IPS DF 6.9 (cell line): Measurements from ENCODE around the gene FAM229B.

Source experiments
- DNase-seq: peaks from one replicate; pipeline ENCODE4 v3.0.0-alpha.2; 2013; ENCODE audit warnings: low read depth, low spot score
- H3K27ac ChIP-seq: one replicate; pipeline ENCODE4 v1.5.1; 2013; ENCODE audit warnings: low read length, control low read depth
- H3K27me3 ChIP-seq: 2 replicates; pipeline ENCODE4 v1.6.1; 2013; ENCODE audit warnings: mild to moderate bottlenecking, low read length; ENCODE audit not compliant: control insufficient read depth, insufficient read depth
- H3K36me3 ChIP-seq: 2 replicates; pipeline ENCODE4 v1.6.1; 2013; ENCODE audit warnings: low read length; ENCODE audit not compliant: control insufficient read depth, insufficient read depth
- H3K4me1 ChIP-seq: 2 replicates; pipeline ENCODE4 v1.6.1; 2013; ENCODE audit warnings: low read length; ENCODE audit not compliant: control insufficient read depth, insufficient read depth
- H3K4me3 ChIP-seq: 2 replicates; pipeline ENCODE4 v1.5.1; 2013; ENCODE audit warnings: mild to moderate bottlenecking, low read length
- H3K9me3 ChIP-seq: 2 replicates; pipeline ENCODE4 v1.6.1; 2013; ENCODE audit warnings: low read length, inconsistent platforms; ENCODE audit not compliant: control insufficient read depth, insufficient read depth
- WGBS: extraction: QIAGEN DNeasy Blood & Tissue Kit; methylation state at CpG from one replicate; pipeline ENCODE4 v1.1.7; 2013; ENCODE audit warnings: mixed read lengths, missing lambda C conversion rate; ENCODE audit not compliant: insufficient read length, insufficient coverage; 5-methylcytosine and 5-hydroxymethylcytosine counted together

The FAM229B gene

GRCh38 chr6:112087136-112087911, at the start of gene FAM229B, which contains the start of gene TUBE1:
Gene FAM229B (plus strand): TSS chr6:112087591. CDS start chr6:112099284, 11,693 bp downstream.
Gene TUBE1 (minus strand): TSS chr6:112087482. CDS start chr6:112087434, 48 bp downstream.
- Histone ChIP-seq H3K4me3 (peak within 1 kb of the TSS; percentile 76; the same call in 1 of the 2 replicates), H3K4me1 (no peaks in the 10 kb centered on the region), H3K9me3 (no peaks in the 10 kb centered on the region), H3K36me3 (no peaks in the 10 kb centered on the region), H3K27me3 (no peaks in the 10 kb centered on the region), H3K27ac (no peak within 1 kb of the TSS)
- peak; percentile 87 for DNase-seq
- no CpG with 5 or more reads among the region's 60 CpGs for WGBS

DNA sequence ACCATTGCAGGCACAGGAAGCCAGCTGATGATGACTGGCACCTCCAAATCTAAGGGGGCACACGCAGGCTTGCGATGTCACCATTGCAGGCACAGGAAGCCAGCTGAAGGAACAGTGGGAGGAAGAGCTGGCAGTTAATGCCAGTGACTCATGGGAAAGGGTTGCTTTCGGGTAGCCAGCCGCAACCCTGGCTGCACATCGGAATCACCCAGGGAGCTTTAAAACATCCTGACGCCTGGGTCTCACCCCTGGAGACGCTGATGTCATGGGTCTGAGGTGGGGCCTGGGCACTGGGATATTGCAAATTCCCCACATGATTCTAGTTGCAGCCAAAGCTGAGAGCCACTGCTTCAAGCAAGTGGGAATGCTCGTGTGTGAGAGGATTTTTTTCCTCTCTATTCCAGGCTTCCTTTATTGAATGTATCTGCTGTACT, 49.6 kb upstream of the FAM229B start:
- DNase-seq = no peak
- no peak overlapping the region for H3K27ac ChIP-seq

DNA sequence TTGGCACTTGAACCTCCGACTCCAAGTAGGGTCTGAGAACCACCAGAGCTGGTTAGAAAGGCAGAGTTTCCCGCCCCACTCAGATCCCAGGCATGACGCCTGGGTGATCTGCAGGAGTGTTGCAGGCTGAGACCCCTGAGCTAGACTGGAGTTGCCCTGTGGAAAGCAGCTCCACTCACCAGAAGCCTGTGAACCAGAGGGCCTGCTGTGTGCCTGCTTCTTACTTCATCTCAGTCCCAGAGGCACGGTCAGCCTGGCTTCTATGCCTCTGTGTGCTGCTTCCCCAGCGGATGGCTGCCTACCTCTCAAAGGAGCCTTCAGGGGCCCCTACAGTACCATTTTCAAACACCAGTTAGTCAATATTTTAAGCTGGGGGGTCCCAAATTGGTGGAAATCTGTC, 49.1 kb upstream of the FAM229B start:
- no CpG with 5 or more reads among the region's 5 CpGs for WGBS
- H3K9me3 ChIP-seq = no peaks in the 10 kb centered on the region
- H3K27me3 ChIP-seq = no peaks in the 10 kb centered on the region
- no peaks in the 10 kb centered on the region for H3K36me3 ChIP-seq
- DNase-seq = no peak
- H3K4me1 ChIP-seq = no peaks in the 10 kb centered on the region; the same call in 1 of the 2 replicates
- no peak overlapping the region for H3K27ac ChIP-seq
- no peak overlapping the region for H3K4me3 ChIP-seq

More for the DNA sequence above, 49.6 kb upstream of the FAM229B start:
- no peaks in the 10 kb centered on the region for H3K36me3 ChIP-seq
- WGBS = no CpG with 5 or more reads among the region's 8 CpGs
- H3K27me3 ChIP-seq = no peaks in the 10 kb centered on the region
- no peak overlapping the region for H3K4me3 ChIP-seq
- H3K4me1 ChIP-seq = no peaks in the 10 kb centered on the region; the same call in 1 of the 2 replicates
- H3K9me3 ChIP-seq = no peaks in the 10 kb centered on the region

DNA sequence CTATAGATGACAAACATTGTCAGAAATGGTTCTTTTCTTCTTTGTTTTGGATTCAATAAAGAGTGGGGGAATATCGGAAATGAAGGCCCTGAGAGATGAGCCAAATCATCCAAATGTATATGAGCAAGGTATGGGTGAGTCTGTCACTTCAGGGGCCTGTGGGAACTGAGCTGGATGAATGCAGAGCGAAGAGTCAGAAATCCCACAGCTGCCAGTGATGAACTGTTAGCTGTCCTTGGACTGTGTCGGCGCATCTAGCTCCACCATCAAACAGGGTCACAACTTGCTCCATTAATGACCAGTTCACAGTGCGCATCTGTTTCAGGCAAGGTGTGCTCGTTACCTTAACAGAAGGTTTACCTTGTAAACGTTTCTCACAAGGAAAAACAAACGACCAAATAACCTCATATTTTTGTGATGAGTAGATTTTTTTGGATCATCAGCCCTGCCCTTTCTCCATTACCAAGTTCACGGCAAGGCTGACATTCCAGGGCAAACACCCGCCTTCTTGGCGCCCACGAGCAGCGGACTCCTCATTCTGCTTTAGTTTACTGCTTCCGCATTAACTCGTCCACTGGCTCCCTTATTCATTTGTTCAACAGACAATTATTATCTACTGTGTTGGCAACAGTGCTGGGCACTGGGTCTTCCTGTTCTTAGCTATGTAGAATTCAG, 48.5 kb upstream of the FAM229B start:
- no peak overlapping the region for H3K27ac ChIP-seq
- no CpG with 5 or more reads among the region's 15 CpGs for WGBS

GRCh38 chr6:112039431-112039770, 48.0 kb upstream of the FAM229B start:
- no peaks in the 10 kb centered on the region for H3K27me3 ChIP-seq

More for the DNA sequence above, 48.5 kb upstream of the FAM229B start:
- no peak for DNase-seq
- no peaks in the 10 kb centered on the region for H3K9me3 ChIP-seq
- H3K4me1 ChIP-seq = no peaks in the 10 kb centered on the region; the same call in 1 of the 2 replicates
- H3K36me3 ChIP-seq = no peaks in the 10 kb centered on the region
- no peaks in the 10 kb centered on the region for H3K27me3 ChIP-seq
- no peak overlapping the region for H3K4me3 ChIP-seq

GRCh38 chr6:112040956-112041355, 46.4 kb upstream of the FAM229B start:
- no peak overlapping the region for H3K27ac ChIP-seq
- H3K27me3 ChIP-seq = no peaks in the 10 kb centered on the region; the same call in 1 of the 2 replicates
- no peak overlapping the region for H3K4me3 ChIP-seq
- DNase-seq = no peak
- WGBS = no CpG with 5 or more reads among the region's 1 CpG
- H3K36me3 ChIP-seq = no peaks in the 10 kb centered on the region
- H3K4me1 ChIP-seq = no peaks in the 10 kb centered on the region; the same call in 1 of the 2 replicates
- no peaks in the 10 kb centered on the region for H3K9me3 ChIP-seq

More at GRCh38 chr6:112039431-112039770, 48.0 kb upstream of the FAM229B start:
- no peak overlapping the region for H3K27ac ChIP-seq
- H3K9me3 ChIP-seq = no peaks in the 10 kb centered on the region
- H3K36me3 ChIP-seq = no peaks in the 10 kb centered on the region
- no peak overlapping the region for H3K4me3 ChIP-seq
- no CpG with 5 or more reads among the region's 2 CpGs for WGBS
- no peak for DNase-seq
- no peaks in the 10 kb centered on the region; the same call in 1 of the 2 replicates for H3K4me1 ChIP-seq

DNA sequence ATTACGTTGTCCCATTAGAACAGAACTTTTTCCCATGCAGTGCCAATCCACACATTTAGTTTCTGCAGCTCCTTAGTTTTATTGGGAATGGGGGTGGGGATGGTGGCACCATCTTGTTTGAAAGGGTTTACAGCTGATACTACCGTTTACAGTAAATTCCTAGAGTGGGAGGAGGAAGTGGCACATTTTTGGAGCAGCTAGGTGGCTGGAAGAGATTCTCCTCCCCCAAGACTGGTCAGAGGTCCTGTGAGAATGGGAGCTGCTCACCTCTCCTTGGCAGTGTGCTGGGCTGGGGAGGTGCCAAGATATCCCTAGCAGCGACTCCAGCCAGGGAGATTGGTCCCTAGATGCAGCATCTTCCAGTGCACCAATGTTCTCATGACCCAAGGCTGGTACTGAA, 45.9 kb upstream of the FAM229B start:
- Histone ChIP-seq H3K9me3 (no peaks in the 10 kb centered on the region), H3K27me3 (no peaks in the 10 kb centered on the region; the same call in 1 of the 2 replicates), H3K27ac (no peak overlapping the region), H3K4me1 (no peaks in the 10 kb centered on the region; the same call in 1 of the 2 replicates), H3K36me3 (no peaks in the 10 kb centered on the region), H3K4me3 (no peak overlapping the region)
- no CpG with 5 or more reads among the region's 3 CpGs for WGBS
- no peak for DNase-seq

- Histone ChIP-seq H3K4me1 (no peaks in the 10 kb centered on the region; the same call in 1 of the 2 replicates), H3K27me3 (no peaks in the 10 kb centered on the region; the same call in 1 of the 2 replicates), H3K36me3 (no peaks in the 10 kb centered on the region), H3K9me3 (no peaks in the 10 kb centered on the region), H3K27ac (no peak overlapping the region), H3K4me3 (peak overlapping the region; percentile 55; the same call in 1 of the 2 replicates)
- peak; percentile 78 for DNase-seq
- WGBS = no CpG with 5 or more reads among the region's 36 CpGs
These were observed 44.1 kb upstream of the FAM229B start for GRCh38 chr6:112043032-112044007.

- Histone ChIP-seq H3K27ac (no peak overlapping the region), H3K9me3 (no peaks in the 10 kb centered on the region), H3K27me3 (no peaks in the 10 kb centered on the region; the same call in 1 of the 2 replicates), H3K36me3 (no peaks in the 10 kb centered on the region), H3K4me1 (no peaks in the 10 kb centered on the region), H3K4me3 (no peak overlapping the region)
- WGBS = no CpG with 5 or more reads among the region's 8 CpGs
- DNase-seq = no peak
These were observed 43.2 kb upstream of the FAM229B start for GRCh38 chr6:112044196-112044595.
